Smooth muscle cell (in vitro differentiated cells): ENCODE measurements around the gene EMC9. TPM values are rescaled to one million over a fixed set of nuclear protein-coding genes. Genes with fewer than 3 reads are reported as not detected.

Experiments
- DNase-seq: peaks from one replicate; lab custom pipeline; 2025; ENCODE audit not compliant: unreplicated experiment; lab: John Stamatoyannopoulos, UW
- H2AFZ ChIP-seq: fragments of 200-600 bp; sonication (generic); 2 replicates; pipeline ENCODE4 v1.6.0; 2016; ENCODE audit warnings: antibody characterized with exemption, low read depth, mild to moderate bottlenecking
- H3F3A ChIP-seq: fragments of 200-600 bp; sonication (generic); 2 replicates; pipeline ENCODE4 v1.6.0; 2017; ENCODE audit warnings: antibody characterized with exemption, low read depth
- H3K27ac ChIP-seq: fragments of 200-600 bp; sonication (generic); 2 replicates; pipeline ENCODE4 v1.5.1; 2016; ENCODE audit warnings: low read depth, mild to moderate bottlenecking
- H3K27me3 ChIP-seq: fragments of 200-600 bp; sonication (generic); 2 replicates; pipeline ENCODE4 v1.6.1; 2016; ENCODE audit warnings: low read depth, mild to moderate bottlenecking
- H3K36me3 ChIP-seq: fragments of 200-600 bp; sonication (generic); 2 replicates; pipeline ENCODE4 v1.5.1; 2016; ENCODE audit warnings: low read depth
- H3K4me1 ChIP-seq: fragments of 200-600 bp; sonication (generic); 2 replicates; pipeline ENCODE4 v1.5.1; 2016; ENCODE audit warnings: low read depth
- H3K4me2 ChIP-seq: fragments of 200-600 bp; sonication (generic); 2 replicates; pipeline ENCODE4 v1.6.0; 2016; ENCODE audit warnings: mild to moderate bottlenecking
- H3K4me3 ChIP-seq: fragments of 200-600 bp; sonication (generic); 2 replicates; pipeline ENCODE4 v1.5.1; 2016; ENCODE audit warnings: mild to moderate bottlenecking
- H3K79me2 ChIP-seq: fragments of 200-600 bp; sonication (generic); 2 replicates; pipeline ENCODE4 v1.6.0; 2016; ENCODE audit warnings: low read depth, mild to moderate bottlenecking
- H3K9ac ChIP-seq: fragments of 200-600 bp; sonication (generic); 2 replicates; pipeline ENCODE4 v1.6.0; 2016; ENCODE audit warnings: low read depth
- H3K9me3 ChIP-seq: fragments of 200-600 bp; sonication (generic); replicated peaks from 2 replicates; pipeline ENCODE4 v1.5.1; 2016; ENCODE audit warnings: low read depth
- H4K20me1 ChIP-seq: fragments of 200-600 bp; sonication (generic); 2 replicates; pipeline ENCODE4 v1.6.0; 2016; ENCODE audit warnings: low read depth
- WGBS: methylation state at CpG from one replicate; pipeline ENCODE4 v1.1.7; 2016; ENCODE audit warnings: low lambda C conversion rate; 5-methylcytosine and 5-hydroxymethylcytosine counted together
- polyA plus RNA-seq: library from polyadenylated mRNA; unstranded; fragments of >200 nt; fragmentation: Nextera tagmentation; extraction: Ambion mirVana; gene quantifications from 2 replicates; pipeline ENCODE4 v1.2.1, GENCODE V29; 2016
- total RNA-seq: library from RNA; depleted of rRNA; stranded (reverse); fragments of >200 nt; gene quantifications from 2 replicates; pipeline ENCODE4 v1.2.3, GENCODE V29; 2014
- TF ChIP-seq, protein P1 (sequence below): fragments of 200-600 bp; sonication (generic); IDR thresholded peaks from 2 replicates; pipeline ENCODE4 v1.5.1; 2017; ENCODE audit warnings: borderline replicate concordance, mild to moderate bottlenecking, antibody characterized with exemption; ENCODE audit not compliant: insufficient read depth, poor library complexity, severe bottlenecking

The EMC9 gene
- total and polyA plus RNA-seq, 2 experiments from 2014 or later = 6.3 to 11.9 TPM

DNA sequence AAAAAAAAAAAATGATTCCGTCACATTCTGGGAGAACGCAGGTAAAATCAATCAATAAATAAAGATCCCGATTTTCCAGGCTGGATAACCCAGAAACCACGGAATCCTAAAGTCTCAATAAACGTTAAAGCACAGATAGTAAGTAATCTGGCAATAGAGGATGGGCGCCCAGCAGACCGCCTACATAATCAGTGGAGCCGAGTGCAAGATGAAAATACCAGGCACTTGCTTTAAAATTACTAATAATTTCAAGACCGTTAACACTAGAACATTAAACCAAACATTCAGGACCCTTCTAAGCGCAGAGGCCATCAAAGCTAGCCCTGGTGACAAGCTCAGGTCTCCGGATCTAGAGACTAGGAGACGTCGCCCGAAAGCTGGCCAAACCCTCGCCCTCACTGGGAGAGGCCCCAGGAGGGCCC, 28.0 kb downstream of the EMC9 start:
- DNase-seq = no peak
- Histone ChIP-seq H3K27ac (peak overlapping the region; percentile 97), H3K9ac (peak overlapping the region; percentile 94), H3K4me3 (peak overlapping the region; percentile 80), H3K36me3 (no peaks in the 10 kb centered on the region), H2AFZ (peak overlapping the region; percentile 48), H3K79me2 (peaks cover 11% of the 10 kb centered on the region), H3K4me2 (peak overlapping the region; percentile 92), H4K20me1 (no peaks in the 10 kb centered on the region), H3F3A (no peaks in the 10 kb centered on the region), H3K4me1 (peaks cover 12% of the 10 kb centered on the region), H3K27me3 (no peaks in the 10 kb centered on the region), H3K9me3 (no peaks in the 10 kb centered on the region)
- TF ChIP-seq, protein P1, sequence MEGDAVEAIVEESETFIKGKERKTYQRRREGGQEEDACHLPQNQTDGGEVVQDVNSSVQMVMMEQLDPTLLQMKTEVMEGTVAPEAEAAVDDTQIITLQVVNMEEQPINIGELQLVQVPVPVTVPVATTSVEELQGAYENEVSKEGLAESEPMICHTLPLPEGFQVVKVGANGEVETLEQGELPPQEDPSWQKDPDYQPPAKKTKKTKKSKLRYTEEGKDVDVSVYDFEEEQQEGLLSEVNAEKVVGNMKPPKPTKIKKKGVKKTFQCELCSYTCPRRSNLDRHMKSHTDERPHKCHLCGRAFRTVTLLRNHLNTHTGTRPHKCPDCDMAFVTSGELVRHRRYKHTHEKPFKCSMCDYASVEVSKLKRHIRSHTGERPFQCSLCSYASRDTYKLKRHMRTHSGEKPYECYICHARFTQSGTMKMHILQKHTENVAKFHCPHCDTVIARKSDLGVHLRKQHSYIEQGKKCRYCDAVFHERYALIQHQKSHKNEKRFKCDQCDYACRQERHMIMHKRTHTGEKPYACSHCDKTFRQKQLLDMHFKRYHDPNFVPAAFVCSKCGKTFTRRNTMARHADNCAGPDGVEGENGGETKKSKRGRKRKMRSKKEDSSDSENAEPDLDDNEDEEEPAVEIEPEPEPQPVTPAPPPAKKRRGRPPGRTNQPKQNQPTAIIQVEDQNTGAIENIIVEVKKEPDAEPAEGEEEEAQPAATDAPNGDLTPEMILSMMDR = no peak
- 15% methylated on average over 15 of the region's 15 CpGs for WGBS

DNA sequence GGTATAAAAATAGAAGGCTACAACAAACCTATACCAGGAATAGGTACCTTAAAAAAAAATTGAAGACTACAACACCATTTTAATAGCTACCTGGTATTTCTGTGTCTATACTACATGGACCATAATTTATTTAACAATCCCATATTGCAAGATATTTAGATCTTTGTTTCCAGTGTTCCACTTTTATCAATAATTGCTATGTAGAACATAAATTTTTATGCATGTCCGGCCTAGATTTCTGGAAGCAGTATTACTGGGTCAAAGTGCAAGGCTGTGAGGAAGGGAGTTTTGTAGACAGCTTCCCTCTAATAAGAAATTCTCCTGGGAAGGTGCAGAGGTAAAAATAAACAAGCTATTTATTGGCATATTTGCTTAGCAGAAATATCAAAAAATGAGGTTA, 30.9 kb downstream of the EMC9 start:
- Histone ChIP-seq H3K9me3 (no peaks in the 10 kb centered on the region), H3K27ac (no peak overlapping the region), H3K27me3 (no peaks in the 10 kb centered on the region), H3K36me3 (no peaks in the 10 kb centered on the region), H3K9ac (no peak overlapping the region), H4K20me1 (no peaks in the 10 kb centered on the region), H2AFZ (no peak overlapping the region), H3K4me2 (no peak overlapping the region), H3K79me2 (no peaks in the 10 kb centered on the region), H3K4me1 (peaks cover 2% of the 10 kb centered on the region), H3K4me3 (no peak overlapping the region), H3F3A (no peaks in the 10 kb centered on the region)
- 97% methylated on average over 1 of the region's 1 CpG for WGBS
- TF ChIP-seq, protein P1 = no peak
- DNase-seq = no peak

DNA sequence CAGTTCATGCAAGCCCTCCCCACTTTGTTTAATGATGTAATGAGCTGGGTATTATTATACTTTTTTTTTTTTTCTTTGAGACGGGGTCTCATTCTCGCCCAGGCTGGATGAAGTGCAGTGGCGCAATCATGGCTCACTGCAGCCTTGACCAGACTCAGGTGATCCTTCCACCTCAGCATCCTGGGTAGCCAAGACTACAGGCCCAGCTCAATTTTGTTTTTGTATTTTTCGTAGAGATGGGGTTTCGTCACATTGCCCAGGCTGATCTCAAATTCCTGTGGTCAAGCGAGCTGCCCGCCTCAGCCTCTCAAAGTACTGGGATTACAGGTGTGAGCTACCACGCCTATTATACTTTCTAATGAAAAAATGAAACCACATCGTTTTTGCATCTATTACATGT, 31.3 kb downstream of the EMC9 start:
- TF ChIP-seq, protein P1 = no peak
- H3K4me1 ChIP-seq = peaks cover 2% of the 10 kb centered on the region
- no peaks in the 10 kb centered on the region for H3F3A ChIP-seq
- H3K27me3 ChIP-seq = no peaks in the 10 kb centered on the region
- no peaks in the 10 kb centered on the region for H3K36me3 ChIP-seq
- 88% methylated on average over 9 of the region's 9 CpGs for WGBS
- no peak overlapping the region for H3K4me3 ChIP-seq
- no peak overlapping the region for H3K4me2 ChIP-seq
- no peaks in the 10 kb centered on the region for H3K9me3 ChIP-seq
- H4K20me1 ChIP-seq = no peaks in the 10 kb centered on the region
- no peak overlapping the region for H2AFZ ChIP-seq
- DNase-seq = no peak
- no peak overlapping the region for H3K27ac ChIP-seq
- H3K9ac ChIP-seq = no peak overlapping the region
- H3K79me2 ChIP-seq = no peaks in the 10 kb centered on the region

DNA sequence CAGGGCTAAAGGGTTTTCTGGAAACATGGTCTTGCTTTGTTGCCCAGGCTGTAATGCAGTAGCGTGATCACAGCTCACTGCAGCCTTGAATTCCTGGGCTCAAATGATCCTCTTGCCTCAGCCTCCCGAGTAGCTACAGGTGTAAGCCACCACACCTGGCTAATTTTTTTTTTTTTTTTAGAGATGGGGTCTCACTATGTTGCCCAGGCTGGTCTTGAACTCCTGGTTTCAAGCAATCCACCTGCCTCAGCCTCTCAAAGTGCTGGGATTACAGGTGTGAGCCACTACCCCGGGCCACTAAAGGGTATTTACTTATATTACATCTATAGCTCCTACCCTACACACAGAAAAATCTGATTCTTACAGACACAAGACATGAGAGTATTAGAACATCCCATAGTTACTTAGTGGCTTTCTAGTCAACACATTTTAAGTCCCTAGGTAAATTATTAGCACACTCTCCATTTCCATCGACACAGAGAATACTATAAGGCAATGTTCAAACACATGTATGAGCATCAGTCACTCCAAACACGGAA, 33.0 kb downstream of the EMC9 start:
- no peak overlapping the region for H3K4me3 ChIP-seq
- H3K79me2 ChIP-seq = no peaks in the 10 kb centered on the region
- no peak overlapping the region for H2AFZ ChIP-seq
- H3K27me3 ChIP-seq = no peaks in the 10 kb centered on the region
- DNase-seq = no peak
- H4K20me1 ChIP-seq = no peaks in the 10 kb centered on the region
- no peak overlapping the region for H3K27ac ChIP-seq
- H3K36me3 ChIP-seq = no peaks in the 10 kb centered on the region
- H3K4me2 ChIP-seq = no peak overlapping the region
- TF ChIP-seq, protein P1 = no peak
- no peak overlapping the region for H3K9ac ChIP-seq
- H3F3A ChIP-seq = no peaks in the 10 kb centered on the region
- peaks cover 2% of the 10 kb centered on the region for H3K4me1 ChIP-seq
- 27% methylated on average over 5 of the region's 5 CpGs for WGBS
- H3K9me3 ChIP-seq = no peaks in the 10 kb centered on the region
